Effector memory CD8-positive, alpha-beta T cell (primary cell): Measurements from ENCODE around the gene PITRM1.
A peak's percentile ranks its signal among the peaks of the same experiment; 100 is the strongest.
"Not testable (repeated sequence)": the region's sequence is repeated elsewhere in the genome, so short reads cannot be mapped to it uniquely, and the experiment has no call there.

Experiments used
- ATAC-seq: fragments of 150-1000 bp; cut with Tn5 transposase; replicated peaks from 2 replicates; pipeline ENCODE4 v1.10.0; 2021; ENCODE audit warnings: mild to moderate bottlenecking, moderate library complexity
- DNase-seq, 3 experiments: peaks; one replicate each; pipeline ENCODE4 v3.0.0; 2021
- H3K27ac Mint-ChIP-seq, 2 donors: one replicate each; pipeline ENCODE4 v1.8.0; 2022; ENCODE audit warnings: mild to moderate bottlenecking in 2 of 2, mixed read lengths in 2 of 2, moderate library complexity in 2 of 2
- H3K27me3 Mint-ChIP-seq, 2 donors: one replicate each; pipeline ENCODE4 v1.8.0; 2022; ENCODE audit warnings: mixed read lengths in 2 of 2
- H3K36me3 Mint-ChIP-seq: one replicate; pipeline ENCODE4 v1.8.0; 2022; ENCODE audit warnings: mild to moderate bottlenecking, moderate library complexity, mixed read lengths; ENCODE audit not compliant: insufficient read depth
- H3K4me1 Mint-ChIP-seq, 2 donors: one replicate each; pipeline ENCODE4 v1.8.0; 2022; ENCODE audit warnings: low read depth in 2 of 2, mixed read lengths in 2 of 2
- H3K4me3 Mint-ChIP-seq, 2 donors: one replicate each; pipeline ENCODE4 v1.8.0; 2022; ENCODE audit warnings: mild to moderate bottlenecking in 2 of 2, mixed read lengths in 2 of 2, moderate library complexity in 2 of 2
- H3K9me3 Mint-ChIP-seq, 2 donors: one replicate each; pipeline ENCODE4 v1.8.0; 2022; ENCODE audit warnings: mixed read lengths in 2 of 2
- total RNA-seq, 9 experiments: gene quantifications; one replicate each; lab custom pipeline; 2026; lab: John Stamatoyannopoulos, UW

Gene PITRM1, protein sequence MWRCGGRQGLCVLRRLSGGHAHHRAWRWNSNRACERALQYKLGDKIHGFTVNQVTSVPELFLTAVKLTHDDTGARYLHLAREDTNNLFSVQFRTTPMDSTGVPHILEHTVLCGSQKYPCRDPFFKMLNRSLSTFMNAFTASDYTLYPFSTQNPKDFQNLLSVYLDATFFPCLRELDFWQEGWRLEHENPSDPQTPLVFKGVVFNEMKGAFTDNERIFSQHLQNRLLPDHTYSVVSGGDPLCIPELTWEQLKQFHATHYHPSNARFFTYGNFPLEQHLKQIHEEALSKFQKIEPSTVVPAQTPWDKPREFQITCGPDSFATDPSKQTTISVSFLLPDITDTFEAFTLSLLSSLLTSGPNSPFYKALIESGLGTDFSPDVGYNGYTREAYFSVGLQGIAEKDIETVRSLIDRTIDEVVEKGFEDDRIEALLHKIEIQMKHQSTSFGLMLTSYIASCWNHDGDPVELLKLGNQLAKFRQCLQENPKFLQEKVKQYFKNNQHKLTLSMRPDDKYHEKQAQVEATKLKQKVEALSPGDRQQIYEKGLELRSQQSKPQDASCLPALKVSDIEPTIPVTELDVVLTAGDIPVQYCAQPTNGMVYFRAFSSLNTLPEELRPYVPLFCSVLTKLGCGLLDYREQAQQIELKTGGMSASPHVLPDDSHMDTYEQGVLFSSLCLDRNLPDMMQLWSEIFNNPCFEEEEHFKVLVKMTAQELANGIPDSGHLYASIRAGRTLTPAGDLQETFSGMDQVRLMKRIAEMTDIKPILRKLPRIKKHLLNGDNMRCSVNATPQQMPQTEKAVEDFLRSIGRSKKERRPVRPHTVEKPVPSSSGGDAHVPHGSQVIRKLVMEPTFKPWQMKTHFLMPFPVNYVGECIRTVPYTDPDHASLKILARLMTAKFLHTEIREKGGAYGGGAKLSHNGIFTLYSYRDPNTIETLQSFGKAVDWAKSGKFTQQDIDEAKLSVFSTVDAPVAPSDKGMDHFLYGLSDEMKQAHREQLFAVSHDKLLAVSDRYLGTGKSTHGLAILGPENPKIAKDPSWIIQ
- 112 to 544 (median 241) reads per million in 9 experiments for total RNA-seq

DNA sequence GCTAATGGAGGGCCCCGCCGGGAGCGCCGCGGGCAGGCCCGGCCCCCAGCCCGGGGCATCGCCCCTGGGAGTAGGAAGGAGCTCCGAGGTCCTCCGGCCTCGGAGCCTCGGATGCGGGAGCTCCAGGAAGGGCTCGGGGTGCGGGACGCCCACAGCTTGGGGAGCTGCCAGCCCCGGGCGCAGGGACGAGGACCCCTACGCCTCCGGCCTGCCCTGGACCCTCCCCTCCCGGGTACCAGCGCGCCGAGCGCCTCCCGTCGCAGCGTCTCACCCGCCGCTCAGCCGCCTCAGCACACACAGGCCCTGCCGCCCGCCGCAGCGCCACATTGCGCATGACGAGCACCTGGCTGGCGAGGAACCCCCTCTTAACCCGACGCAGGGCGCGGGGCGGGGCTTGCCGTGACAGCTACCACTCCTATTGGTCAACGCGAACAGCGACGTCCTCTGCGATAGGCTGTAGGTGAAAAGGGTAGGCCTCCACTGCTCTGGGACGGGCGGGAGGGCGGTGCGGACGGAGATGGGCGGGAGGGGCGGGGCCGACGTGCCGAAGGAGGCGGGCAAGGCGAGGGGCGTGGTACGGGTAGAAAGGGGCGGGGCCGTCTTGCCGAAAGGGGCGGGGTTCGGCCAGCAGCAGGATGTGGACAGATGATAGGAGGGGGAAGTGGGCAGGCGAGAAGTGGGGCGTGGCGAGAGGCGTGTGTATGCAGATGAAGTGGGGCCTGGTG is at the start of gene PITRM1:
PITRM1 (minus strand) TSS at position 337 of the 725 bp plus-strand sequence; CDS start at position 327, 10 bp downstream.
- peak; percentile 90 for ATAC-seq
- peak within 1 kb of the TSS; percentile 71 to 75 for H3K4me3 Mint-ChIP-seq
- H3K36me3 Mint-ChIP-seq: peaks cover 18% of the 10 kb centered on the region
- H3K4me1 Mint-ChIP-seq: peaks cover 9 to 25% of the 10 kb centered on the region in 2 donors
- H3K9me3 Mint-ChIP-seq: peaks cover 0 to 1% of the 10 kb centered on the region in 2 donors
- peak; percentile 98 to 99 (median 98) for DNase-seq
- no peaks in the 10 kb centered on the region for H3K27me3 Mint-ChIP-seq
- H3K27ac Mint-ChIP-seq: peak within 1 kb of the TSS; percentile 26 to 44

DNA sequence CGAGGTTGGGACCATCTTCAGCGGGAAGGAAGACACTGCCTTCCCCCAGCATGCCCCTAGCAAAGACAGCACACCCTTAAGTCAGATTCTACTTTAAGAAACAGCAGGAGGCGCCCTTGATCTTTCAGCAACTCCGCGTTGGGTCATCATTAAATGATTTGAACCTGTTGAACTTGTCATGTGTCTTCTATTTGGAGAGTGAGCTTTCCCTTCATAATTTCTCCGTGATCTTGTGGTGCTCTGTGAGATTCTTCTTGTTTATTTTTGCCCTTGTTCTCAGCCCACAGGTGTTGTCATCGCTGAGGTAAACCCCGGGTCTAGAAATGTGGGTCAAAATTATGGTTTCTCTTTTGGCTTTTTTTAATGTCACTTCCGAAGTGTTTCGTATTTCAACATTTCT is 49.5 kb upstream of the PITRM1 start:
- peak; percentile 53 for ATAC-seq
- Mint-ChIP-seq H3K9me3 (no peaks in the 10 kb centered on the region), H3K4me3 (no peak overlapping the region), H3K27me3 (peaks cover 0 to 11% of the 10 kb centered on the region in 2 donors), H3K27ac (no peak overlapping the region), H3K4me1 (peaks cover 0 to 4% of the 10 kb centered on the region in 2 donors), H3K36me3 (no peaks in the 10 kb centered on the region)
- DNase-seq: no peak

DNA sequence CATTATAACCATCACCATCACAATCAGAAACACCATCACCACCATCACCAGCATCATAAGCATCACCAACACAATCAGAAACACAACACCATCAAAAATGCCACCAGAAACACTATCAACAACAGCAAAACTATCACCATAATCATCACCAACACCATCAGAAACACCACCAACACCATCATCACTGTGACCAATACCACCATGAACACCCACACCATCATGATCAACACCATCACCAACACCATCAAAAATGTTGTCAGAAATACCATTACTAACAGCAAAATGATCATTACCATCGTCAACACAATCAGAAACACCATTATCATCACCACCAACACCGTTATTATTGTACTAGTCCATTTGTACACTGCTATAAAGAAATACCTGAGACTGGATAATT is 49.0 kb upstream of the PITRM1 start:
- not testable (repeated sequence) for ATAC-seq, H3K36me3 Mint-ChIP-seq, H3K4me3 Mint-ChIP-seq, H3K4me1 Mint-ChIP-seq, H3K9me3 Mint-ChIP-seq, DNase-seq
- Mint-ChIP-seq H3K27me3 (peaks cover 0 to 11% of the 10 kb centered on the region in 2 donors), H3K27ac (peak overlapping the region in 1 of 2 donors; percentile 32)

DNA sequence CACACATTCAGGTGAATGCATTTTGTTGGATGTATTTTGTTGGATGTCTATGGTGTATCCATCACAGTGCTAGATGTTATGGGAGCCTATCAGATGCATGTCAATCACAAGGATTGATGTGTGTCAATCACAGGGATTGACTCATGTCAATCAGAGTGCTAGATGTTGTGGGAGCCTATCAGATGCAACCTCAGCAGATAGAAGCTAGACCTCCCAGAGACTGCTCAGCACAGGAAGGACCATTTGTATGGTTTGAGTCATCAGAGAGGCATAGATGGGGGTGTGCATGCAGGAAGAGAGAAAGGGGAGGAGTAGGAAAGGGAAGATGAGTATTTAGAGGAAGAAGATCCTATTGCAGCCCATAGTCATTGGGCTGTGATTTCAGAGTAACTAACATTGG is 48.3 kb upstream of the PITRM1 start:
- peaks cover 0 to 11% of the 10 kb centered on the region in 2 donors for H3K27me3 Mint-ChIP-seq
- H3K27ac Mint-ChIP-seq: no peak overlapping the region
- DNase-seq: no peak
- no peaks in the 10 kb centered on the region for H3K9me3 Mint-ChIP-seq
- ATAC-seq: no peak
- H3K4me1 Mint-ChIP-seq: peaks cover 0 to 4% of the 10 kb centered on the region in 2 donors
- H3K36me3 Mint-ChIP-seq: no peaks in the 10 kb centered on the region
- H3K4me3 Mint-ChIP-seq: no peak overlapping the region

DNA sequence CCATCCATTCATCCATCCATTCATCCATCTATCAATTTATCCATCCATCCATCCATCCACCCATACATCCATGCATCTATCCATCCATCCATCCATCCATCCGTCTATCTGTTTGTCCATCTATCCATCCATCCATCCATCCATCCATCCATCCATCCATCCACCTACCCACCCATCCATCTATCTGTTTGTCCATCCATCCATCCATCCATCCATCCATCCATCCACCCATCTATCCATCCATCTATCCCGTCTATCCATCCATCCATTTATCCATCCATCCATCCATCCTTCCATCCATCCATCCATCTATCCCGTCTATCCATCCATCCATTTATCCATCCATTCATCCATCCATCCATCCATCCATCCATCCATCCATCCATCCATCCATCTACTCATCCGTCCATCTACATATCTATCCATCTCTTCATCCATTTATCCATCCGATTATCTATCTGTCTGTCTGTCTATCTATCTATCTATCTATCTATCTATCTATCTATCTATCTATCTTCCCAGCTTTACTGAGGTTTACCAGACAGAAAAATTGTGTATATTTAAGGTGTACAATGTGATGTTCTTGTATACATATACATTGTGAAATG is 46.5 kb upstream of the PITRM1 start:
- not testable (repeated sequence) for H3K4me1 Mint-ChIP-seq, H3K36me3 Mint-ChIP-seq, ATAC-seq, H3K4me3 Mint-ChIP-seq, DNase-seq, H3K27ac Mint-ChIP-seq, H3K9me3 Mint-ChIP-seq
- H3K27me3 Mint-ChIP-seq: peaks cover 0 to 11% of the 10 kb centered on the region in 2 donors

DNA sequence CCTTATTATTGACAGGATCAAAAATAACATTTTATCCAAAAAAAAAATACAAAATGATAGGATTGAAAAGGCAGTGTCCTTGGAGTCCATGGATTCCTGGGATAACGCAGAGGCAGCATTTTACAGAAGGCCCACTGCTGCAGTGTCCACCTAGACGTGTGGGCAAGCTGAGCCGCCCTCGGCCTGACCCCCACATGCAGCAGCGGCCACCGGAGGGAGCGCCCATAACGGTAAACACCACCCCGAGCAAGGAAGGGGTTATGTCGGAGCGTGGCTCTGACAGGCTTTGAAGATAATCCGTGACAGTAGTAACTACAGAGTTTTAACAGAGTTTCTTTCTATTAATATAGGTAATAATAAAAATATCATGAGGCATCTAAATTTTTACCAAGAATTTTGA is 45.3 kb upstream of the PITRM1 start:
- H3K4me3 Mint-ChIP-seq: no peak overlapping the region
- no peak for ATAC-seq
- H3K9me3 Mint-ChIP-seq: no peaks in the 10 kb centered on the region
- H3K27me3 Mint-ChIP-seq: peaks cover 6 to 11% of the 10 kb centered on the region in 2 donors
- no peaks in the 10 kb centered on the region for H3K36me3 Mint-ChIP-seq
- peaks cover 0 to 4% of the 10 kb centered on the region in 2 donors for H3K4me1 Mint-ChIP-seq
- DNase-seq: no peak
- no peak overlapping the region for H3K27ac Mint-ChIP-seq

DNA sequence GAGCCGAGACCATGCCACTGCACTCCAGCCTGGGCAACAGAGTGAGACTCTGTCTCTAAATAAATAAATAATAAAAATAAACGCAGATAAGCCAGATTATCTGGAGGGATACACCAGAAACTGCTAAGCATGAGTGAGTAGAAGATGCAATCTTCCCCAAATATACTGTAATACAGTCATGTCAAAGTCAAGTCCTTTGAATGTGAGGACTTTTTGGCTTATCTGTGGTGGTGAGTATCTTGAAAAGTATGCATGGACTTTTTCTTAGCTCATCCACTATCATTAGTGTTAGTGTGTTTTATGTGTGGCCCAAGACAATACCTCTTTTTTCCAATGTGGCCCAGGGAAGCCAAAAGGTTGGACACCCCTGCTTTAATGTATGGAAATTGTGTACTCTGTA is 44.7 kb upstream of the PITRM1 start:
- DNase-seq (no peak), ATAC-seq (no peak)
- peaks cover 0 to 4% of the 10 kb centered on the region in 2 donors for H3K4me1 Mint-ChIP-seq
- H3K27me3 Mint-ChIP-seq: peaks cover 6 to 11% of the 10 kb centered on the region in 2 donors
- H3K36me3 Mint-ChIP-seq: no peaks in the 10 kb centered on the region
- no peak overlapping the region for H3K27ac Mint-ChIP-seq
- H3K9me3 Mint-ChIP-seq: no peaks in the 10 kb centered on the region
- H3K4me3 Mint-ChIP-seq: no peak overlapping the region

DNA sequence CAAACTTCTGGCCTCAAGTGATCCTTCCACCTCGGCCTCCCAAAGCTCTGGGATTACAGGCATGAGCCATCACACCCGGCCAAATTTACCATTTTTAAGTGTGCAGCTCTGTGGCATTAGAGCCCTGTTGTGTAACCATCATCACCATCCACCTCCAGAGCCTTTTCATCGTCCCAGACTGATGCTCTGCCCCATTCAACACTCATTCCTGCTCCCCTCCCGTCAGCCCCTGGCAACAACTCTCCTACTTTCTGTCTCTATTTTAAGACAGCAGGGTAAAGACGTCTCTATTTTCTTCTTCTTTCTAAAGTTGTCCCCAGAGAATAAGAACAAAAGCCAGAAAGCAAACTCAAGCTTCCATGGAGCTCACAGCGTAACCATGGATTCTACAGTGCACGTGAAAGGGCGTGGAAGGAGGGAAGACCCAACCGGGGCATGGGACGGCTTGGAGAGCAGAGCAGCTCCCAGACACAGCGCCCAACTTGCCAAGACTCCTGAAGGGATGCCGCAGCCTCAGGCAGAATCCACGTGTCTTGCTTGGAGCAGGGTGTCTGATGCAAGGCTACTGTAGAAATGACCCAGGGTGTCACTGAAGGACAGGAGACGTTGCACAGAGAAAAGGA is 42.7 kb upstream of the PITRM1 start:
- ATAC-seq (no peak), DNase-seq (no peak)
- no peak overlapping the region for H3K4me3 Mint-ChIP-seq
- no peak overlapping the region for H3K27ac Mint-ChIP-seq
- no peaks in the 10 kb centered on the region for H3K36me3 Mint-ChIP-seq
- peaks cover 7 to 11% of the 10 kb centered on the region in 2 donors for H3K27me3 Mint-ChIP-seq
- H3K9me3 Mint-ChIP-seq: no peaks in the 10 kb centered on the region
- no peaks in the 10 kb centered on the region for H3K4me1 Mint-ChIP-seq

DNA sequence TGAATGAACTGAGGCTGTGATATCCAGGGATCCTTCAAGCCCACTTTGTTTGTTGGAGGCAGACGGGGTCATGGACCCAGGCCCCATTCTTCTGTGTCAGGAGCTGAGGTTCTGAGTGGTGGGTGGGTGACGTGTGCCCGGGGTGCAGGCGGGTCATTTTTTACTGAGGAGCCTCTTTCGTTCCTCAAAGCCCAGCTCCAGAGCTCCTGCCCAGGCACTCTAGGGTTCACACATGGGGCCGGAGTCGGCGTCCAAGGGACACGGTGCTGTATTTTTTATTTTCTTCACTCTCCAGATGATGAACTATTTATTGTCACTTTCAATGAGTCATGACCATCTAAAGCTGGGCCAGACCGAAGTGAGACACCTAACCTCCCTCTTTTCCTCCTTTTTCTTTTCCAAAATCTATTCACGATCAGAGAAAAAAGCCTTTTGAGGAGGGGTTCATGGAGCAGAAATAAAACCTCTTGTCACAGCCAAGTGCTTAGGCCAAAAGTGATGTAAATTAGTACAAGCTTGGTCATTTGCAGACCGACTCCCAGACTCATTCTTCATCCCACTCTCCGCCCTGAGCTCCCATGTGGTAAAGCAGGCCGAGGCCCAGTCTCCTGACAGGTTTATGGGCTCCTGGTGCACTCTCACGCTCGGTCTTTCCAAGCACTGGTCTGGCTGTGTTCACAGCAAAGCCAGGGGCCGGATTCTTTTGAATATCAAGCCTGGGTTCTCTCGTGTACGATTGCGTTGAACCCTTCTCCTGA is 41.4 kb upstream of the PITRM1 start:
- H3K4me1 Mint-ChIP-seq: no peaks in the 10 kb centered on the region
- H3K27ac Mint-ChIP-seq: no peak overlapping the region
- no peaks in the 10 kb centered on the region for H3K9me3 Mint-ChIP-seq
- peaks cover 12 to 20% of the 10 kb centered on the region in 2 donors for H3K27me3 Mint-ChIP-seq
- no peaks in the 10 kb centered on the region for H3K36me3 Mint-ChIP-seq
- ATAC-seq (no peak), DNase-seq (no peak)
- H3K4me3 Mint-ChIP-seq: no peak overlapping the region

DNA sequence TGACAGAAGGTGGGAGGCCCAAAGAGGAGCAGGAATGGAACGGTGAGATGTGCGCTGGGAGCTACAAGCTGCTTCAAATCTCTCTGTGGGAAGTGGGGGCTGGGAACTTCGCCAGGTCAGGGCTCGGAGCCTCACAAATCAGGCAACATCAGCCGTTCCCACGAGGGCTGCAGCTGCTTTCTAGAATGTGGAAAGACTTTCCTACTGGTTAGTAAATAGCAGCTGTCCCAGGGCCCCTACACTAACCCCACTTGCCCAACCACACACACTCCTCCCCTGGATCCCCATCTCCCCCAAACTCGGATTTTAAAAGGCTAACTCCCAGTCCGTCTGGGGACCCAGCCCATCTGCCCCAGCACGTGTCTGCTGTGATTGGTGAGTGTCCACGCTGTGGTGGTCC is 40.6 kb upstream of the PITRM1 start:
- DNase-seq (no peak), ATAC-seq (no peak)
- H3K27me3 Mint-ChIP-seq: peaks cover 13 to 28% of the 10 kb centered on the region in 2 donors
- no peaks in the 10 kb centered on the region for H3K9me3 Mint-ChIP-seq
- no peaks in the 10 kb centered on the region for H3K4me1 Mint-ChIP-seq
- no peak overlapping the region for H3K4me3 Mint-ChIP-seq
- H3K36me3 Mint-ChIP-seq: no peaks in the 10 kb centered on the region
- no peak overlapping the region for H3K27ac Mint-ChIP-seq

DNA sequence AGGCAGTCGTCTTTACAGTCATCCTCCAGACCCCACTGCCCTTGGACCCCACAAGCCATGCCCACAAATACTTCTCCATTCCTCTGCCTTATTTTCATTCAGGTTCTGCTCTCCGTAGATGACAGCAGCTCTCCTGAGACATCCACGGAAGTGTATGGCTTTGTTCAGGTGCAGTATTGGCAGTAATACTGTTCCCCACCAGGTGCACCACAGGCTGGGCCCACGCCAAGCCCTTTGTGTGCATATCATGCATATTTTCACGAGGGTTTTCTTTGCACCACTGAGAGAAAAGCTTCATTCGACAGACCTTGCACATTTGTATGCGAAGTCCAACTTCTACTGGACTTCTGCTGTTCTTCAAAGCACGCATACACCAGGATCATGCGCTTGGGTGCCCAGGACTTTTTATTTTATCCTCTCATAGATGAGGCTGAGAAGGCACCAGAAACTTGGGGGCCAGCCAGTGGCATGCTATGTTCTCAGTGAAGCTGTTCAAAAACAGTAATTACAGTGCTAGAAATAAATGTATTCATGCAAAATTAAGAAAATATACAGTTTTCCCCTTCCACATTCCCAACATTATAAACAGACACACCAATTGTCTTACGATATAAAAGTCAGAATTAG is 37.8 kb upstream of the PITRM1 start:
- no peaks in the 10 kb centered on the region for H3K36me3 Mint-ChIP-seq
- no peak for DNase-seq
- ATAC-seq: no peak
- H3K27ac Mint-ChIP-seq: no peak overlapping the region
- no peak overlapping the region for H3K4me3 Mint-ChIP-seq
- no peaks in the 10 kb centered on the region for H3K4me1 Mint-ChIP-seq
- H3K9me3 Mint-ChIP-seq: no peaks in the 10 kb centered on the region
- H3K27me3 Mint-ChIP-seq: peaks cover 34 to 56% of the 10 kb centered on the region in 2 donors
